GM12878 (cell line): ENCODE data around the gene LASP1. TPM values are rescaled to one million over a fixed set of nuclear protein-coding genes. Genes with fewer than 3 reads are reported as not detected.
A peak's percentile ranks its signal among the peaks of the same experiment; 100 is the strongest.

Source experiments
- ATAC-seq: fragments of 200-7000 bp; cut with Tn5 transposase; 3 replicates; pipeline ENCODE4 v1.9.1; 2020; ENCODE audit warnings: mild to moderate bottlenecking, moderate library complexity
- BruUV-seq: library from RNA; stranded (reverse); fragments of 400-500 nt; replicated peaks from 2 replicates; lab custom pipeline; 2021; lab: Mats Ljungman, UMichigan
- CTCF ChIA-PET: fragments of 300-600 bp; sonication (Branson Sonifier 250); formaldehyde crosslinking; extraction: SDS; loops from one replicate; lab custom pipeline; 2021; ENCODE audit warnings: inconsistent platforms; lab: Yijun Ruan, JAX
- POLR2A ChIA-PET: fragments of 350-600 bp; formaldehyde crosslinking; extraction: SDS; loops from one replicate; lab custom pipeline; 2021; ENCODE audit warnings: inconsistent platforms; lab: Charles Lee
- RAD21 ChIA-PET: fragments of 300-600 bp; sonication (Branson Sonifier 250); formaldehyde crosslinking; loops from one replicate; lab custom pipeline; 2023; ENCODE audit warnings: antibody characterized with exemption; ENCODE audit not compliant: unreplicated experiment; lab: Charles Lee
- SMC1A ChIA-PET: fragments of 300-600 bp; sonication (Branson Sonifier 250); formaldehyde crosslinking; loops from one replicate; lab custom pipeline; 2023; ENCODE audit not compliant: unreplicated experiment, uncharacterized antibody; lab: Charles Lee
- DNase-seq: peaks from one replicate; pipeline ENCODE4 v3.0.0-alpha.2; 2011; ENCODE audit warnings: low read depth, low spot score
- FAIRE-seq: peaks from 3 replicates; lab custom pipeline; 2011; peaks lifted over from hg19 to GRCh38; lab: Jason Lieb, UNC
- H2AFZ ChIP-seq: 2 replicates; pipeline ENCODE4 v1.6.0; 2011; ENCODE audit warnings: low read depth, low read length, control low read depth; ENCODE audit not compliant: control insufficient read depth
- H3K27ac ChIP-seq: 2 replicates; pipeline ENCODE4 v1.5.1; 2011; ENCODE audit warnings: control low read depth; ENCODE audit not compliant: control insufficient read depth, insufficient read depth
- H3K27me3 ChIP-seq, 2 experiments: replicated peaks in 1 of 2; 2 replicates each; pipeline versions ENCODE4 v1.6.0 to v1.6.1; 2011; ENCODE audit warnings: low read length in 1 of 2; ENCODE audit not compliant: control insufficient read depth in 2 of 2, insufficient read depth in 2 of 2
- H3K36me3 ChIP-seq, 2 experiments: 2 replicates each; pipeline ENCODE4 v1.5.1; 2011; ENCODE audit warnings: low read length in 1 of 2; ENCODE audit not compliant: control insufficient read depth in 2 of 2, insufficient read depth in 2 of 2
- H3K4me1 ChIP-seq: 2 replicates; pipeline ENCODE4 v1.6.1; 2011; ENCODE audit warnings: mild to moderate bottlenecking, low read length, moderate library complexity, mixed read lengths; ENCODE audit not compliant: control insufficient read depth, insufficient read depth
- H3K4me2 ChIP-seq: 2 replicates; pipeline ENCODE4 v1.6.0; 2011; ENCODE audit warnings: control low read depth; ENCODE audit not compliant: control insufficient read depth, insufficient read depth
- H3K4me3 ChIP-seq: fragments of 200-600 bp; sonication (generic); 2 replicates; pipeline ENCODE4 v1.5.1; 2016
- H3K79me2 ChIP-seq: 2 replicates; pipeline ENCODE4 v1.6.0; 2011; ENCODE audit warnings: low read length; ENCODE audit not compliant: control insufficient read depth, insufficient read depth
- H3K9ac ChIP-seq: 2 replicates; pipeline ENCODE4 v1.8.0; 2011; ENCODE audit warnings: low read length, control low read depth, mixed read lengths; ENCODE audit not compliant: control insufficient read depth, insufficient read depth
- H3K9me3 ChIP-seq: replicated peaks from 3 replicates; pipeline ENCODE4 v1.5.1; 2011; ENCODE audit warnings: mild to moderate bottlenecking, low read length; ENCODE audit not compliant: control insufficient read depth, insufficient read depth
- H4K20me1 ChIP-seq: 2 replicates; pipeline ENCODE4 v1.6.0; 2011; ENCODE audit not compliant: control insufficient read depth, insufficient read depth
- E2F4 ChIP-seq: IDR thresholded peaks from 2 replicates; pipeline ENCODE4 v1.6.1; 2012; ENCODE audit warnings: low read depth, low read length, improper control_type of control experiment
- POLR2A ChIP-seq: IDR thresholded peaks from 2 replicates; pipeline ENCODE4 v1.6.1; 2011; ENCODE audit warnings: low read depth, mild to moderate bottlenecking, low read length
- WGBS: methylation state at CpG from one replicate; pipeline ENCODE4 v1.1.6; 2016; ENCODE audit warnings: low lambda C conversion rate; ENCODE audit not compliant: insufficient replicate concordance, insufficient coverage; ENCODE audit errors: missing lambda C conversion rate; 5-methylcytosine and 5-hydroxymethylcytosine counted together
- in situ Hi-C: fragments of 300-500 bp; cut with MboI; formaldehyde crosslinking; loops from 9 replicates; pipeline ENCODE4 v1.14.3; 2018; ENCODE audit warnings: mixed read lengths
- intact Hi-C: fragments of 100-400 bp; cut with micrococcal nuclease; formaldehyde crosslinking; loops from one replicate; pipeline ENCODE4 v1.14.2; 2022; ENCODE audit not compliant: unreplicated experiment
- polyA plus RNA-seq, 11 experiments: library from polyadenylated mRNA; depleted of rRNA in 4 of 11; unstranded in 6 of 11; stranded (reverse) in 5 of 11; fragments of >200 nt; fragmentation: Nextera tagmentation in 4 of 11; fragmentation: Illumina TruSeq in 1 of 11; extraction: Ambion mirVana in 4 of 11; extraction: Trizol in 1 of 11; gene quantifications; 1 replicate in 1 of 11; 2 replicates in 10 of 11; pipeline versions ENCODE4 v1.2.1 to v1.2.3, GENCODE V29; 2011 to 2016; ENCODE audit warnings: inconsistent platforms in 2 of 11, missing spikeins in 2 of 11, low read depth in 1 of 11
- total RNA-seq, 4 experiments: library from RNA; depleted of rRNA in 3 of 4; stranded (reverse); fragments of >200 nt in 3 of 4; fragmentation: Illumina TruSeq in 1 of 4; extraction: Trizol in 1 of 4; gene quantifications; 2 replicates each; pipeline versions ENCODE4 v1.2.1 to v1.2.3, GENCODE V29; 2013 to 2021

The LASP1 gene
- total and polyA plus RNA-seq, 10 of the 15 experiments (the other 5 are each of a cell fraction or from before 2014, with no cell fraction given): 21.0 to 114 (median 59.3) TPM

GRCh38 chr17:38919316-38920078 lies 49.6 kb downstream of the LASP1 start:
- ChIA-PET POLR2A (interaction anchor here (0.5 kb wide), 1 partner anchor 227 kb away, joined by 5 read pairs; no protein-coding TSS in a partner anchor), RAD21 (no interaction called here), CTCF (no interaction called here), SMC1A (interaction anchor here (1.3 kb wide), 1 partner anchor 13 kb away, joined by 3 read pairs; no protein-coding TSS in a partner anchor)
- Histone ChIP-seq H4K20me1 (no peaks in the 10 kb centered on the region; the same call in 1 of the 2 replicates), H3K36me3 (peaks cover 12 to 27% of the 10 kb centered on the region in 2 experiments), H3K4me1 (no peaks in the 10 kb centered on the region), H3K27me3 (no peaks in the 10 kb centered on the region), H3K4me3 (no peak overlapping the region), H3K27ac (no peak overlapping the region), H3K79me2 (no peaks in the 10 kb centered on the region), H2AFZ (no peak overlapping the region), H3K9ac (no peak overlapping the region), H3K9me3 (no peaks in the 10 kb centered on the region), H3K4me2 (no peak overlapping the region)
- WGBS: 93% methylated on average over 16 of the region's 16 CpGs
- FAIRE-seq (no peak), ATAC-seq (no peak), DNase-seq (no peak)
- intact Hi-C loops (no loop called here), in situ Hi-C loops (no loop called here)
- BruUV-seq: no TSS peak
- TF ChIP-seq E2F4 (no peak), POLR2A (0 out of 2 replicates have a peak, but pooled peaks have one; percentile 23)
- TF ChIP-seq, all 136 proteins: peak for 1
